Measurements from ENCODE around the gene RNF152.

RNF152 gene

DNA sequence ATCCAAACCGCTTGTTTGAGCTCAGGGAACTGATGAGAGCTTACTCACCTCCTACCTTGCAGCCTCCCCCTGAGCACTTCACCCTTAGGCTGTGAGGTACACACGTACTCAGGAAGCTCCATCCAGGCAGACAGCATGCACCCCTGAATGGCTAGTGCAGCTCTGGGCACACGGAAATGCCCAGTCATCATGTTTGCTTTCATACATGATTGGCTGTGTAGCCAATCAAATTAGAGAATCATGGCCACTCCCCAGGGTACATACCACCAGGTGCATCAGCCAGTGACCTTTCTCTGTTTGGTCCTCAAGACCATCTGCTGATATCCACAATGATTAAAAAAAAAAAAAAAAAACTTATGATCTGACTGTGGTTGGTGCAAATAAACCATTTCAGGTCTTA, 42.1 kb downstream of the RNF152 start:
- Histone ChIP-seq H3K4me1 (ENCODE audit: insufficient read depth, low read length) (peaks cover 3% of the 10 kb centered on the region; the same call in 1 of the 2 replicates), H3K4me3 (ENCODE audit: low read length) (no peak overlapping the region), H3K9ac (ENCODE audit: low read depth, low read length) (no peak overlapping the region; the same call in 1 of the 2 replicates), H3K36me3 (ENCODE audit: insufficient read depth, low read depth, low read length) (no peaks in the 10 kb centered on the region), H3K27me3 (ENCODE audit: insufficient read depth, low read length) (no peaks in the 10 kb centered on the region), H3K9me3 (ENCODE audit: insufficient read depth, low read depth, low read length) (no peaks in the 10 kb centered on the region), H3K27ac (ENCODE audit: low read length) (no peak overlapping the region)

DNA sequence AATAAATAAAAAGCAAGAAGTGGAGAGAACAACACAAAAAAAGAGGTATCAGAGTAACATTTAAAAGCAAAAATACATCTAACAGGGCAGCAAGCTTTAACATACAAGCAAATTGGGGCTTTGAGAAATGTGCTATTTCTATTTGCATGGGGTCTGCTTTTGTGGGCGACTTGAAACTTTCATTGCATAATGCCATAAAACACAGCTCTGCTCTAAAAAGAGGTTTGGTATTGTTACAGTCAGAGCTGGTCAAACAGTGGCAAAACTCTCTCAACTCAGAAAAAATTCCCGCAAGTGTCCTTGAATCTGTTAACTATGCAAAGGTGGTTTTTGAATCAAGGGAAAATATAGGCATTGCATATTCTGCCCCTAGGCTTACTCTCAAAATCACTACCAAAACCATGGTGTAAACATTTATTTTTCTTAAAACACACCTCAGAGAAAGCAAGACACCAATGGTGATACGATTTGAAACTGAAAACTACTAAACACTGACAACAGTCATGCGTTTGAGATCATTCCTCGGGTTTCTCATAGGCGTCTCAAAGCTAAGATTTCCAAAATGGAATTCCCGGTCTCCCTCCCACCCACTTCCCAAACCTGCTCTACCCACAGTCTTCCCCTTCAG, 45.5 kb downstream of the RNF152 start:
- no peak overlapping the region for H3K4me3 ChIP-seq (ENCODE audit: low read length)
- no peaks in the 10 kb centered on the region for H3K9me3 ChIP-seq (ENCODE audit: insufficient read depth, low read depth, low read length)
- H3K27ac ChIP-seq (ENCODE audit: low read length), result no peak overlapping the region
- peaks cover 1% of the 10 kb centered on the region; the same call in 1 of the 2 replicates for H3K4me1 ChIP-seq (ENCODE audit: insufficient read depth, low read length)
- H3K9ac ChIP-seq (ENCODE audit: low read depth, low read length), result no peak overlapping the region
- no peaks in the 10 kb centered on the region for H3K27me3 ChIP-seq (ENCODE audit: insufficient read depth, low read length)
- no peaks in the 10 kb centered on the region for H3K36me3 ChIP-seq (ENCODE audit: insufficient read depth, low read depth, low read length)

DNA sequence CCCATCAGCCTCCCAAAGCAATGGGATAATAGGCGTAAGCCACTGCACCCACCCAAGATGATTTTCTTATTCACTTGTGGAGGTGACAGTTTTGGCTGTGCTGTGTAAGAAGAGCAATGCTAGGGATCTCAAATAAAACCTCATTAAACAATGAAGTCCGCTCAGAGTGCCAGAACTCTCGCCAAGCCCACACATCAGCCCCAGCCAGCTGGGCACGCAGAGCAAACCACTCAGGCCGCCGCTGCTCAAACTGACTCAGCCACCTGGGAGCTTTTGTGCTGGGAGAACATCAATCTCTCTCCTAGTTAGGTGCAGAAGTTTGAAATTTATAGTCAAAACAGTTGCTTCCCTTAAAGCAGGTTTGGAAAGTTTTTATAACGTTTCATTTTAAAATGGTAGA, 47.6 kb downstream of the RNF152 start:
- Histone ChIP-seq H3K36me3 (ENCODE audit: insufficient read depth, low read depth, low read length) (no peaks in the 10 kb centered on the region), H3K9me3 (ENCODE audit: insufficient read depth, low read depth, low read length) (no peaks in the 10 kb centered on the region), H3K4me3 (ENCODE audit: low read length) (no peak overlapping the region), H3K9ac (ENCODE audit: low read depth, low read length) (no peak overlapping the region), H3K4me1 (ENCODE audit: insufficient read depth, low read length) (no peaks in the 10 kb centered on the region), H3K27me3 (ENCODE audit: insufficient read depth, low read length) (no peaks in the 10 kb centered on the region), H3K27ac (ENCODE audit: low read length) (no peak overlapping the region)

DNA sequence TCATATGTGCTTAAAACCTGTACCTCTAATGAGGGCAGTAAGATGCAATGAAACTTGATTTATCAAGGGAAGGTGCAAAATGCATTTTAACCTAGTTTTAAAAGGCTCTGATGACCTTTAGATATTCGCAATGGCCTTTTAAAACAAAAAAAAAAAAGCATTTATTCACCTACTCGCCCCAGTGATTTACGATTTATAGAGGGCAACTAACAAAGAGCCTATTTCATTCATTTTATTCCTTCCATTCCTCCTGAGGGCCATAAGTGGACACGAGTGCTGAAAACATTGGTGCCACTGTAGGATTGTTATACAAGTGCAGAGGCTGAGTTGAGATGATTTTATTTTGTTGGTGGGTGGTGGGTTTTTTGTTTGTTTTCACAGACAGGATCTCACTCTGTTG, 48.1 kb downstream of the RNF152 start:
- no peaks in the 10 kb centered on the region for H3K4me1 ChIP-seq (ENCODE audit: insufficient read depth, low read length)
- H3K9ac ChIP-seq (ENCODE audit: low read depth, low read length), result no peak overlapping the region
- no peaks in the 10 kb centered on the region for H3K9me3 ChIP-seq (ENCODE audit: insufficient read depth, low read depth, low read length)
- H3K27me3 ChIP-seq (ENCODE audit: insufficient read depth, low read length), result no peaks in the 10 kb centered on the region
- H3K4me3 ChIP-seq (ENCODE audit: low read length), result no peak overlapping the region
- no peaks in the 10 kb centered on the region for H3K36me3 ChIP-seq (ENCODE audit: insufficient read depth, low read depth, low read length)
- no peak overlapping the region for H3K27ac ChIP-seq (ENCODE audit: low read length)

DNA sequence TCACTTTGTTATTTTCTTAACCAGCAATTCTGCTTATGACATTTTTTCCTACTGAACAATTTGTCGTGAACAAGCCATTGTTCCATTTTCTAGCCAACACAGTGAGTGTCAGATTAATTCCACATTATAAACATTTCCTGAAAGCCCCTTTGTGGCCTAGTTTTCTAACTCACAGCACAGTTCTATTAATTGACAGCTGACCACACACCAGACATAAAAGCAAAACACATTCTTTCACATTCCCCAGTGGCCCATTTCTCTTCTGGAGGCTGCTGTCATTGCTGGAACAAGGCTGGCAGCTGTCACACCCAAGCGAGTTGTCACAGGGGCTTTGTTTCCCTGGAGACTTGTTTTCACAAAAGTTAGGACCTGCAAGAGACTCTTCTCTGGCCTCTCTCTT, 50.7 kb downstream of the RNF152 start:
- no peak overlapping the region for H3K4me3 ChIP-seq (ENCODE audit: low read length)
- H3K27ac ChIP-seq (ENCODE audit: low read length), result no peak overlapping the region
- H3K4me1 ChIP-seq (ENCODE audit: insufficient read depth, low read length), result no peaks in the 10 kb centered on the region
- H3K9me3 ChIP-seq (ENCODE audit: insufficient read depth, low read depth, low read length), result no peaks in the 10 kb centered on the region
- H3K27me3 ChIP-seq (ENCODE audit: insufficient read depth, low read length), result no peaks in the 10 kb centered on the region
- no peak overlapping the region for H3K9ac ChIP-seq (ENCODE audit: low read depth, low read length)
- H3K36me3 ChIP-seq (ENCODE audit: insufficient read depth, low read depth, low read length), result no peaks in the 10 kb centered on the region

DNA sequence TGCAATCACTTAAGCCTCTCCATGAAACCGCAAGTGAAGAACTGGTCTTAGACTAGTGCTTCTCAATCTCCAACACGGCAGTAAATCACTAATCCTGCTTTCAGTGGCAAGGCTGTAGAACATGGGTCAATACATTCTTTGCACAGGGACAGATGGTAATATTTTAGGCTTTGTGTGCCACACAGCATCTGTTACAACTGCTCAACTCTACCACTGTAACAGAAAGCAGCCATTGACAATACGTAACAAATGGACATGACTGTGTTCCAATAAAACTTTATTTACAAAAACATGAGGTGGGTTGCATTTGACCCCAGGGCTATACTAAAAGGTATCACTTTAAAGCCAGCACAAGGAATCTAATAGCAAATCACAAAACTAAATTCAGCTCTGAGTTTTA, 51.1 kb downstream of the RNF152 start:
- H3K9me3 ChIP-seq (ENCODE audit: insufficient read depth, low read depth, low read length), result no peaks in the 10 kb centered on the region
- no peak overlapping the region for H3K4me3 ChIP-seq (ENCODE audit: low read length)
- H3K36me3 ChIP-seq (ENCODE audit: insufficient read depth, low read depth, low read length), result no peaks in the 10 kb centered on the region
- H3K27me3 ChIP-seq (ENCODE audit: insufficient read depth, low read length), result no peaks in the 10 kb centered on the region
- H3K9ac ChIP-seq (ENCODE audit: low read depth, low read length), result no peak overlapping the region
- no peaks in the 10 kb centered on the region for H3K4me1 ChIP-seq (ENCODE audit: insufficient read depth, low read length)
- no peak overlapping the region for H3K27ac ChIP-seq (ENCODE audit: low read length)

DNA sequence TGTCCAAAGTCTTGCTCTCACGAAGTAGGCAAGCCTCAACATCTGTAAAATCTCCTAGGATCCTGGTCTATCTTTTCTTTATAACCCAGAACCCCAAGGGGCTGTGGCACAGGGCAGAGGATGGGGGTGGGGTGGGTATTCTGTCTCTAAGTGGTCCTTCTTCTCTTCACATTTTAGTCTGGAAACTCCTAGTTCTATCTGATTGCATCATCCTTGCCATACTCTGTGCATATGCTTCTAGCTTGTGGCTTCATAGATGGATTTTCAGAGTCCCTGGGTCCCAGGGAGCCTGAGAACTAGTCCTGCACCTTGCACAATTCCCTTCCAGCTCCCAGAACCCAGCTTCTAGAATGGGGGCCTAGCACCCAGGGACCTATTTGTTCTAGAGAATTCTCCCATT, 52.5 kb downstream of the RNF152 start:
- Histone ChIP-seq H3K27me3 (ENCODE audit: insufficient read depth, low read length) (no peaks in the 10 kb centered on the region), H3K4me1 (ENCODE audit: insufficient read depth, low read length) (no peaks in the 10 kb centered on the region), H3K9me3 (ENCODE audit: insufficient read depth, low read depth, low read length) (no peaks in the 10 kb centered on the region), H3K27ac (ENCODE audit: low read length) (no peak overlapping the region), H3K9ac (ENCODE audit: low read depth, low read length) (no peak overlapping the region), H3K4me3 (ENCODE audit: low read length) (no peak overlapping the region), H3K36me3 (ENCODE audit: insufficient read depth, low read depth, low read length) (no peaks in the 10 kb centered on the region)

DNA sequence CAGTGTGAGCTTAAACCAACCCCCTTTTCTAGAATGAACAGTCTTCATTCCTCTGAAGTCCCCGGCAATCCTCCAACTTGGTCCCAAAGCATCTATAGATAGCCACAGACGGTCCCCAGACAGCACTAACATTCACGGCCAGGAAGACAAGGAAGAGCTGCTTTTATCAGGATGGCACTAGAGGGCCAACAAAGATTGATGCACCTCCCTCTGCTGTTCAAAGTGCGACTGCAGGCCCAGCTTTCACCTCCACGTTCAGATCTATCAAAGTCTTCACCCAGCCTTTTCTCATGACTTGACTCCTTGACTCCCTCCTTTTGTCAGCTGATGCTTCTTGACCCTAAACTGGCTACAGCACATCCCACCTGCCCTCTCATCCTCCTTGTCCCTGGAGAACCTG, 54.3 kb downstream of the RNF152 start:
- Histone ChIP-seq H3K36me3 (ENCODE audit: insufficient read depth, low read depth, low read length) (no peaks in the 10 kb centered on the region), H3K4me3 (ENCODE audit: low read length) (no peak overlapping the region), H3K9me3 (ENCODE audit: insufficient read depth, low read depth, low read length) (no peaks in the 10 kb centered on the region), H3K27me3 (ENCODE audit: insufficient read depth, low read length) (no peaks in the 10 kb centered on the region), H3K9ac (ENCODE audit: low read depth, low read length) (no peak overlapping the region), H3K4me1 (ENCODE audit: insufficient read depth, low read length) (no peaks in the 10 kb centered on the region), H3K27ac (ENCODE audit: low read length) (no peak overlapping the region)

DNA sequence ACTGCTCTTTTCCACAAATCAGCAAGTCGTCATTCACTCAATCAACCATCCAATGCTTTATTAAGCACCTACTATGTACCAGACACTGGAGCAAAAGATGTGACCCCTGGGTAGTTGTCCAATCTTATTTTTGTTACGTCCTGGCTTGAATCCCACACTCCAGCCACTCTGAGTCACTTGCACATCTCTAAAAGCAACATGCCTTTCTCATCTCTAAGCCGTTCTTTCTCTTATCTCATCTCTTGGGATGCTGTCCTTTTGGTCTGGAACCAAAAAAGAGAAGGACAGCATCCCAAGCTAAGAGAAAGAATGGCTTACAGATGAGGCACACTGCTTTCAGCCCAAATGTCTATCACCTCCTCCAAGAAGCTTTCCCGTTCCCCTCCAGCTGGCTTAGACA, 58.8 kb downstream of the RNF152 start:
- no peaks in the 10 kb centered on the region for H3K27me3 ChIP-seq (ENCODE audit: insufficient read depth, low read length)
- H3K36me3 ChIP-seq (ENCODE audit: insufficient read depth, low read depth, low read length), result no peaks in the 10 kb centered on the region
- no peak overlapping the region for H3K9ac ChIP-seq (ENCODE audit: low read depth, low read length)
- H3K4me1 ChIP-seq (ENCODE audit: insufficient read depth, low read length), result no peaks in the 10 kb centered on the region
- H3K27ac ChIP-seq (ENCODE audit: low read length), result no peak overlapping the region
- H3K9me3 ChIP-seq (ENCODE audit: insufficient read depth, low read depth, low read length), result no peaks in the 10 kb centered on the region
- no peak overlapping the region for H3K4me3 ChIP-seq (ENCODE audit: low read length)

DNA sequence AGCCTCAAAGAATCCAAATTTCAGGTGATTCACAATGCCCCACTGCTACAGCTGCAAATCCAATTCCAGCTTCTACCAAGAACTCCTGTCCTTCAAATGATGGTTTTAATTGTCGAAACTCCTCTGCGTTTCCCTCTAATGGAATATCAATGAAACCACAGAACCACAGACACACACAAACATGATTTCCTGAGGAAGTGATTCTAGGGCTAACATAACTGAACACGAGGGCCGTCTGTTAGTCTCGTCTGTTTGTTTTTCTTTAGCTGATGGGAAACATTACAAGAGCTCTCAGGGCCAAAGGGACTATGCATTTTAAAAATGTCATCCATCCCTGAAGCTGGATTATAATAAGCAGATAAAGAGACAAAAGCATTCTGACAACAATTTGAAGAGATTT, 59.4 kb downstream of the RNF152 start:
- Histone ChIP-seq H3K27me3 (ENCODE audit: insufficient read depth, low read length) (no peaks in the 10 kb centered on the region), H3K9me3 (ENCODE audit: insufficient read depth, low read depth, low read length) (no peaks in the 10 kb centered on the region), H3K4me3 (ENCODE audit: low read length) (no peak overlapping the region), H3K9ac (ENCODE audit: low read depth, low read length) (no peak overlapping the region), H3K4me1 (ENCODE audit: insufficient read depth, low read length) (no peaks in the 10 kb centered on the region), H3K36me3 (ENCODE audit: insufficient read depth, low read depth, low read length) (no peaks in the 10 kb centered on the region), H3K27ac (ENCODE audit: low read length) (no peak overlapping the region)

DNA sequence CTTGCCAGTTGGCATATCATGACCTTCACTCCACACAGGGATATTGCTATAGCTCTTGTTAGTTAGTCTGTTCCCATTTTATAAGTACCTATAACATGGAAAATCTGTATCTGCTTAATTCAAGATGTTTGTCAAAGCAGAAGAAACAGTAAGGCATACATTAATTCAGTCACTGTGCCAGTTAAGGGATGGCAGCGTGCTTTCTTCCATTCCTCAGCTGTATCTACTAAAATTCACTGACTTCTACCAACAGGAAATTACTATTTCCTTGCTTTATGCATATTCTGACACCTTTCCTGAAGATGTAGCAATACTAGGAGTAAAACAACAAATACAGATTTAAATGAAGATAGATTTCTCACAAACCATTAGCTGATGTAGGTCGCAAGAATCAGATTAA, 59.9 kb downstream of the RNF152 start:
- Histone ChIP-seq H3K36me3 (ENCODE audit: insufficient read depth, low read depth, low read length) (no peaks in the 10 kb centered on the region), H3K4me1 (ENCODE audit: insufficient read depth, low read length) (peaks cover 2% of the 10 kb centered on the region; the same call in 1 of the 2 replicates), H3K9me3 (ENCODE audit: insufficient read depth, low read depth, low read length) (no peaks in the 10 kb centered on the region), H3K27ac (ENCODE audit: low read length) (no peak overlapping the region), H3K4me3 (ENCODE audit: low read length) (no peak overlapping the region), H3K9ac (ENCODE audit: low read depth, low read length) (no peak overlapping the region), H3K27me3 (ENCODE audit: insufficient read depth, low read length) (no peaks in the 10 kb centered on the region)

DNA sequence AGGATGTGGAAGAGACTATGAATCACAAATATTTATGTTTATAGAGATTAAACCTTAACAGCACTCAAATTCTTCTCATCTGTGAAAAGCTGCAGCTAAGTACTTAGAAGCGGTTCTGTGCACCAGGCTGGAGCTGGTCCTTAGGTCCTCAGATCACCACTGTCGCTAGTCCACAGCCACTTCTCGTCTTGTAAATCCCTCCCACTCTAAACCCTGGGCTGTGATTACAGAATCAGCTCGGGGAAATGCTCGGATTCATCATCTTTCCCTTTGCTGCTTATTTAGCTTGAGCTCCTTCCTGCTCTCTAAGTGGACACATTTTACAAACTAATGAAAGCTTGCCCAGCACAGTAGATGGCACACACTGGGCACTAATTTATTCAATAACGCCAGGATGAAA, 61.7 kb downstream of the RNF152 start:
- no peak overlapping the region for H3K27ac ChIP-seq (ENCODE audit: low read length)
- no peak overlapping the region for H3K4me3 ChIP-seq (ENCODE audit: low read length)
- H3K36me3 ChIP-seq (ENCODE audit: insufficient read depth, low read depth, low read length), result no peaks in the 10 kb centered on the region
- no peak overlapping the region for H3K9ac ChIP-seq (ENCODE audit: low read depth, low read length)
- no peaks in the 10 kb centered on the region for H3K27me3 ChIP-seq (ENCODE audit: insufficient read depth, low read length)
- no peaks in the 10 kb centered on the region for H3K9me3 ChIP-seq (ENCODE audit: insufficient read depth, low read depth, low read length)
- peaks cover 7% of the 10 kb centered on the region; the same call in 1 of the 2 replicates for H3K4me1 ChIP-seq (ENCODE audit: insufficient read depth, low read length)

Measured in iPS-20b (cell line).